HG02610 (cell line): ENCODE data around the gene TMEM123.

Source experiments
- ATAC-seq: cut with Tn5 transposase; IDR thresholded peaks from one replicate; pipeline ENCODE4 v1.9.1; 2021; ENCODE audit warnings: mild to moderate bottlenecking, moderate library complexity; ENCODE audit not compliant: unreplicated experiment

Gene TMEM123

DNA sequence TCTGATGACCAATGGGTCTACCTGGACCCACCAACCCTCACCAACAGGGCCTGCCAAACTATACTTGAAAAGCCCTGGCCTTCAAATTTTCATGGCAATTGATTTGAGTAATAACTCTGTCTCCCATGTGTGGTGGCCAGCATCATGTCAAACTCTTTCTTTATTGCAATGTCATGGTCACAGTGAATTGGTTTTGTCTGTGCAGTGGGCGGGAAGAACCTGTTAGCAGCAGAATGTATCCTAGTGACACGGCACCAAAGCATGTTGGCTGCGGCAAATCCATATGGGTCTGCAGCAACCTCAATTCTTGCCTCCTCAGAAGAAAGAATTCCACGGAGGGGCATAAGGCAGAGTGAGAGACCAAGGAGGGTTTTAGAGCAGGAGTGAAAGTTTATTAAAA is 19.6 kb upstream of the TMEM123 start:
- ATAC-seq = no peak

DNA sequence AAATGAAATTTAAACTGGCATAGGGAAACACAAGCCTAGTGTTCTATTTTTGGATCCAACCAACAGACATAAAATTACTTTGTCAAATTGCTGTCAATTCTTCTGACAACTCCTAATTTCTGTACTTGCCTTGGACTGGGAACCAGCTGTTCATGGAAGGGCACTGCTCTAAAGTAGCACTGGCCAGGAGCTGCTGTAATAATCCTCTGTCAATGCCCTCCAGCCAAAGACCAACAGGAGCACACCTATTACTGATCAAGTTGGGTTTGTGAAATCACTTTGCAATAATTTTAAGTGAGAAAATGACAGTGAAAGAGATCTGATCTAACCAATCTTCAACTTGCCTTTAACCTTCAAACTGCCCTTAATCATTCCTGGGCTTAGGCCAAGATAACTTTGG is 18.9 kb upstream of the TMEM123 start:
- ATAC-seq = no peak

- ATAC-seq = no peak
Observed at GRCh38 chr11:102470251-102470650, 17.7 kb upstream of the TMEM123 start.

GRCh38 chr11:102469196-102469821 is 16.7 kb upstream of the TMEM123 start:
- ATAC-seq = no peak

DNA sequence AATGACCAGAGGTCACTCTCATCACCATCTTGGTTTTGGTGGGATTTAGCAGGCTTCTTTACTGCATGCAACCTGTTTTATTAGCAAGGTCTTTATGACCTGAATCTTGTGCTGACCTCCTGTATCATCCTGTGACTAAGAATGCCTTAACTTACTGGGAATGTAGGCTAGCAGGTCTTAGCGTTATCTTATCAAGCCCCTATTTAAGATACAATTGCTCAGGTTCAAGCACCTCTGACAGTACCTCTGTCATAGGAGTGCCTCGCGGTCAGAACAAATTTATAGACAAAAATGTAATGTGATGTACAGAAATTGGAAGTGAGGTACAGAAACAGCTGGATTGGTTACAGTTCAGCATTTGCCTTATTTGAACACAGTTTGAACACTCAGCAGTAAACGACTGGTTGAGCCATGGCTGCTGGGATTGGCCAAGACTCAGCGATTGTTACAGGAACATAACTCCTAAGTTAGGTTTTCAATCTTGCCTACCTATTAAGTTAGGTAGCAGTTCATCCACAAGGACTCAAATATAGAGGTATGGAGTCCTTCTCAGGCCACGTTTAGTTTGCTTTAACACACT is 16.1 kb upstream of the TMEM123 start:
- no peak for ATAC-seq

- ATAC-seq = no peak
Observed at GRCh38 chr11:102467853-102468580, 15.5 kb upstream of the TMEM123 start.

GRCh38 chr11:102467080-102467708 is 14.6 kb upstream of the TMEM123 start:
- ATAC-seq = no peak

- no peak for ATAC-seq
Observed at GRCh38 chr11:102465696-102466095, 13.1 kb upstream of the TMEM123 start.

- ATAC-seq = peak; percentile 59
Observed at GRCh38 chr11:102464859-102465500, 12.4 kb upstream of the TMEM123 start.

- no peak for ATAC-seq
Observed at GRCh38 chr11:102464037-102464436, 11.5 kb upstream of the TMEM123 start.

- ATAC-seq = no peak
Observed at GRCh38 chr11:102462610-102463009, 10.0 kb upstream of the TMEM123 start.

GRCh38 chr11:102459393-102459792 is 6.8 kb upstream of the TMEM123 start:
- peak; percentile 83 for ATAC-seq

GRCh38 chr11:102458548-102458947 is 6.0 kb upstream of the TMEM123 start:
- ATAC-seq = no peak

DNA sequence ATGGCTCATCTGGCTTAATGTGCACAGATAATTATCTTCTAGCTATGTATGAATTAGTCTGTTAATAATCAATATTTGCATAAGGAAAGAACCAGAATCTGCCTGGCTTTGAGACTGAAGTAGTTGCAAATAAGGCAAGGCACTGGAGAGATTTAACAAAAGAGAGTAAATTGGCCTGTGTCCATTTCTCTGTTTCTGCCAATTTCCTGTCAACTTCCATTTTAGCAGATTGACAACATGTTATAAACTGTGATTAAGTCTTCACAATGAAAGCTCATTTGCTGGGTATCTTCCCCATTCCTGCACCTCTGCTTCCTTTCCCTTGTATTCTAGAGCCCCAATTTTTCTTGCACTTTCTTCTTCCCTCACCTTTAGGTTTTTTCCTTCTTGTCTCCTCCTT is 5.3 kb upstream of the TMEM123 start:
- no peak for ATAC-seq

DNA sequence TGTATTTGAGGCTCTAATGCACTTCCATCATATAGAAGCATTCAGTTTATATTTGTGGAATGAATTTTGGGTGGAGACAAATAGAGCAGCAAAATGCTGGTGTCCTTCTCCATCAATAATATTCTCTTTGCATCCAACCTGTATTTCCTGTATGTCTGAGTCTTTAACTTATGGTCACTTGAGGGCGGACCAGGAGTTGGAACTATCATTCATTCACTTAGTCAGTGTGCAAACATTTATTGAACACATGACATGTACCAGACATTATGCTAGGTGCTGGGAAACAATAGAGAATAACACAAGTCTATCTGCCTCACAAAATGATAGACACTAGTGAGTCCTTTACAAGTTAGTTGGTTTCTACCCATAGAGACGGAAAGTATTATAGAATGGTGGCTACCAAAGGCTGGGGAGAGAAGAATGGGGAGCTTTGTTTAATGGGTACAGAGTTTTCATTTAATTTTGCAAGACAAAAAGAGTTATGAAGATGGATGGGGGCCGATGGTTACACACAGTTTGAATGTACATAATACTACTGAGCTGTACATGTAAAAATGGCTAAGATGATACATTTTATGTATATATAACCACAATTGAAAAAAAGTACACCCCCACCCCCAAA is 4.6 kb upstream of the TMEM123 start:
- ATAC-seq = no peak

DNA sequence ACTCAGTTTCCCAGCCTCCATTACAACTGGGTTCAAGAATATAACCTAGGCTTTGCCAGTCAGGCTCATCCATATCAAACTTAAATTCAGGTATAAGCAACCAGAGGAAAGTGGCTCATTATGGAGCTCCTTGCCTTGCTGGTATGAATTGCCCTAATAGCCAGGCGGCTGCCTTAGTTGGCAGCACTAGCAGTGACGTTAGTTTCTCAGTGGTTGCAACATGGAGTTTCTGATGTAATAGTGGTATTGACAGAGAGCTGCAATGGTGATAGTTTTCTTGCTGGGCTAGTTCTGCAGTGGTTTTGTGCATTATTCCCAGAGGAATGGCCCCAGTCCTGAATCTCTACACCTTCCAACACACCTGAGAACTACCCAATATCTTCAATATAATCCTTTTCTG is 3.8 kb upstream of the TMEM123 start:
- no peak for ATAC-seq

GRCh38 chr11:102453921-102454320 is 1.4 kb upstream of the TMEM123 start:
- ATAC-seq = no peak

GRCh38 chr11:102453302-102453695 is 734 bp upstream of the TMEM123 start:
- no peak for ATAC-seq

DNA sequence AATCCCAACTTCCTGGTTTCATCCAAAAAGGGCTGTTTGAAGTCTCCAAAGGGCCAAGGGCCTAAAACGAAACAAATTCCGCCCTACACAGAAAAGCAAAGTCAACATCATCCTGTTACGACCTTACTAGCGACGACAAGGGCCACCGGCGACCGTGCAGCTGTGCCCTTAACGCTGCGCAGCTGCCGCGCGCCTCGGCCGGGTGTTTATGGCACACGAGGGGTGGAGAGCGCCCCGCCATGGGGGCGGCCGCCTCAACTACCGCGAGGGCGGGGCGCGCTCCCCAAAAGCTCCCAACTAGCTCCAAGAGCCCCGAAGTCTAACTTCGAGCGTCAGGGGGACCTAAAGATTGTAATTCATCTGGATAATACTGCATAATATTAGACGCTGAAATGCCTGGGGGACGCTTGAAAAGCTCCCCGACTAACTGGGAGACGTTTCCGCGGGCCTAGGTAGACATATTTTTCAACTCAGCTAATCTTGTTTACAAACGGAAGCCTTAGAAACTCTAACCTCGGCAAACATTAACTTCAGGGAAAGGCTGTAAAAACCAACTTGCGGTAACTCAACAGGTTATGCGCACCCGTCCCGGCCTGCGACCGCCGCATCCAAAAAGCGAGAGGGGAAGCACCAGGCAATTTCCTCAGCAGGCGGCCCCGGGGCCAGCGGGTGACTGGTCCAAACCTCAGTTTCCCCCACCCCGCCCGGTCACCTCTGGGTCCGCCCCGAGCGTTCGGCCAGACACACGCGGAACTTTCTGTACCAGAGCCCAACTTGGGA is 694 bp downstream of the TMEM123 start:
- peak; percentile 51 for ATAC-seq

DNA sequence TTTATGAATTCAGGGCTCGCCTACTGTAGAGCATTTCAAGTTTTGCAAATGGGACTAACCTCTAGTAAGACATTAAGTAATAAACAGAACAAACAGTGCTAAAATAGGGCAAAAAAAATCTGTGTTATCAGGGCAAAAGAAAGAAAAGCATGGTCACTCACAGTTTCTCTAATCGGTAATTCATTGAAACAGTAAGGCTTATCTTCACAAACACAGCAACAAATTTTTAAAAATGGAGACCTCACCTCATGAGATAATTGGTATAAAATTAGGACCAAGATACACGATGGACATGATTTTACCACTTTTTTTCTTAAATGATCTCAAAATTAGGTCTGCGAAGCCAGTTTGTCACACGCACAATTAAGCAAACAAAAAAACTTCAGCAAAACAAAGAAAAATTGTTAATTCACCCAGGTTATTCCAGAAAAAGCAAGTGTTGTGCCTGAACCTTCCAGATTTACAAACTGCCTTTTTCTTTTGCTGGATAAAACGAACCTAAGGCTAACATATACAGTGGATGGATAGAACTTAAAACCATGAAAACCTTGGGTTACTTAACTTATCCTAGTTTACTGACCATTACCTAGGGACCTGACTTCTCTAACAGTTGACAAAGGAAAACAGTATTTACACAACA is 1.4 kb downstream of the TMEM123 start:
- no peak for ATAC-seq
